CD14-positive monocyte (primary cell): ENCODE data around the gene DUSP16. TPM values are rescaled to one million over a fixed set of nuclear protein-coding genes. Genes with fewer than 3 reads are reported as not detected.
A peak's percentile ranks its signal among the peaks of the same experiment; 100 is the strongest.

ENCODE experiments used
- DNase-seq, 3 donors: peaks; one replicate each; pipeline ENCODE4 v3.0.0-alpha.2; 2011 to 2022
- H2AFZ ChIP-seq: 2 replicates; pipeline ENCODE4 v1.6.0; 2012; ENCODE audit warnings: mild to moderate bottlenecking, low read depth, low read length, inconsistent platforms; ENCODE audit not compliant: insufficient read depth, poor library complexity, severe bottlenecking
- H3K27ac ChIP-seq, 2 donors: 1 replicate in 1 of 2; 2 replicates in 1 of 2; pipeline ENCODE4 v1.5.1; 2012 to 2013; ENCODE audit warnings: low read length in 2 of 2, control low read depth in 1 of 2, inconsistent platforms in 1 of 2, low read depth in 1 of 2, mild to moderate bottlenecking in 1 of 2
- H3K27me3 ChIP-seq, 2 donors: one replicate each; pipeline versions ENCODE4 v1.6.0 to v1.6.1; 2011 to 2013; ENCODE audit warnings: low read length in 2 of 2; ENCODE audit not compliant: control insufficient read depth in 2 of 2, insufficient read depth in 2 of 2
- H3K36me3 ChIP-seq, 2 donors: replicated peaks in 1 of 2; 1 replicate in 1 of 2; 2 replicates in 1 of 2; pipeline versions ENCODE4 v1.5.1 to v1.6.1; 2012 to 2013; ENCODE audit warnings: low read length in 2 of 2, control low read depth in 1 of 2, inconsistent platforms in 1 of 2, mild to moderate bottlenecking in 1 of 2; ENCODE audit not compliant: insufficient read depth in 2 of 2, control insufficient read depth in 1 of 2
- H3K4me1 ChIP-seq, 2 donors: 1 replicate in 1 of 2; 2 replicates in 1 of 2; pipeline versions ENCODE4 v1.5.1 to v1.6.1; 2012 to 2013; ENCODE audit warnings: low read length in 2 of 2, control low read depth in 1 of 2, inconsistent platforms in 1 of 2, mild to moderate bottlenecking in 1 of 2, moderate library complexity in 1 of 2; ENCODE audit not compliant: insufficient read depth in 2 of 2, control insufficient read depth in 1 of 2
- H3K4me2 ChIP-seq: replicated peaks from 2 replicates; pipeline ENCODE3; 2012; ENCODE audit warnings: low read length, moderate library complexity, mild to moderate bottlenecking; ENCODE audit not compliant: poor library complexity, severe bottlenecking; ENCODE audit errors: extremely low read depth
- H3K4me3 ChIP-seq, 3 experiments: fragments of 200-600 bp in 1 of 3; sonication (generic) in 1 of 3; replicated peaks in 1 of 3; 1 replicate in 2 of 3; 2 replicates in 1 of 3; pipeline ENCODE4 v1.5.1; 2011 to 2013; ENCODE audit warnings: low read length in 3 of 3, mild to moderate bottlenecking in 3 of 3, control low read depth in 2 of 3, low read depth in 2 of 3, inconsistent platforms in 1 of 3, moderate library complexity in 1 of 3
- H3K79me2 ChIP-seq: 2 replicates; pipeline ENCODE4 v1.6.0; 2012; ENCODE audit warnings: mild to moderate bottlenecking, control low read depth, inconsistent platforms, low read length, moderate library complexity; ENCODE audit not compliant: insufficient read depth
- H3K9ac ChIP-seq: 2 replicates; pipeline ENCODE4 v1.6.0; 2017; ENCODE audit warnings: low read length, mild to moderate bottlenecking; ENCODE audit not compliant: insufficient read depth, poor library complexity, severe bottlenecking
- H3K9me3 ChIP-seq, 2 donors: replicated peaks in 1 of 2; 1 replicate in 1 of 2; 2 replicates in 1 of 2; pipeline versions ENCODE4 v1.5.1 to v1.6.1; 2012 to 2013; ENCODE audit warnings: low read length in 2 of 2, control low read depth in 1 of 2; ENCODE audit not compliant: control insufficient read depth in 1 of 2, insufficient read depth in 1 of 2
- H4K20me1 ChIP-seq: 2 replicates; pipeline ENCODE4 v1.6.0; 2012; ENCODE audit warnings: mild to moderate bottlenecking, low read length, control low read depth, moderate library complexity; ENCODE audit not compliant: insufficient read depth
- H3K27ac Mint-ChIP-seq, 7 donors: one replicate each; pipeline ENCODE4 v1.8.0; 2020; ENCODE audit warnings: mild to moderate bottlenecking in 7 of 7, mixed read lengths in 7 of 7, moderate library complexity in 6 of 7, inconsistent platforms in 2 of 7
- H3K27me3 Mint-ChIP-seq, 3 donors: one replicate each; pipeline ENCODE4 v1.8.0; 2021 to 2022; ENCODE audit warnings: low read depth in 3 of 3, mild to moderate bottlenecking in 3 of 3, mixed read lengths in 3 of 3, moderate library complexity in 3 of 3, inconsistent platforms in 1 of 3
- H3K36me3 Mint-ChIP-seq, 2 donors: one replicate each; pipeline ENCODE4 v1.8.0; 2020; ENCODE audit warnings: mixed read lengths in 2 of 2, inconsistent platforms in 1 of 2, mild to moderate bottlenecking in 1 of 2
- H3K4me1 Mint-ChIP-seq: one replicate; pipeline ENCODE4 v1.8.0; 2020; ENCODE audit warnings: mild to moderate bottlenecking, mixed read lengths
- H3K4me3 Mint-ChIP-seq, 2 donors: one replicate each; pipeline ENCODE4 v1.8.0; 2020; ENCODE audit warnings: mild to moderate bottlenecking in 2 of 2, mixed read lengths in 2 of 2, moderate library complexity in 1 of 2
- H3K9me3 Mint-ChIP-seq, 7 donors: one replicate each; pipeline ENCODE4 v1.8.0; 2020 to 2022; ENCODE audit warnings: mixed read lengths in 7 of 7, mild to moderate bottlenecking in 6 of 7, moderate library complexity in 6 of 7, inconsistent platforms in 2 of 7
- WGBS: methylation state at CpG from one replicate; pipeline ENCODE4 v1.1.5; 2013; ENCODE audit warnings: missing lambda C conversion rate; ENCODE audit not compliant: insufficient coverage; 5-methylcytosine and 5-hydroxymethylcytosine counted together
- intact Hi-C, 2 donors: fragments of 100-400 bp; cut with micrococcal nuclease; formaldehyde crosslinking; loops; one replicate each; pipeline versions ENCODE4 v1.15.0 to v1.15.1; 2023
- polyA plus RNA-seq, 3 donors: library from polyadenylated mRNA; depleted of rRNA in 1 of 3; unstranded in 2 of 3; stranded (reverse) in 1 of 3; fragments of 300-500 nt in 2 of 3; fragments of >200 nt in 1 of 3; fragmentation: Illumina TruSeq in 2 of 3; gene quantifications; 1 replicate in 2 of 3; 2 replicates in 1 of 3; pipeline ENCODE4 v1.2.3, GENCODE V29; 2012 to 2021
- TF ChIP-seq, protein P1 (sequence below): fragments of 200-600 bp; IDR thresholded peaks from one replicate; pipeline ENCODE4 v1.8.0; 2022; ENCODE audit warnings: antibody characterized with exemption, mild to moderate bottlenecking

The DUSP16 gene
- polyA plus RNA-seq, 3 donors: 0.04 to 0.46 (median 0.27) TPM

DNA sequence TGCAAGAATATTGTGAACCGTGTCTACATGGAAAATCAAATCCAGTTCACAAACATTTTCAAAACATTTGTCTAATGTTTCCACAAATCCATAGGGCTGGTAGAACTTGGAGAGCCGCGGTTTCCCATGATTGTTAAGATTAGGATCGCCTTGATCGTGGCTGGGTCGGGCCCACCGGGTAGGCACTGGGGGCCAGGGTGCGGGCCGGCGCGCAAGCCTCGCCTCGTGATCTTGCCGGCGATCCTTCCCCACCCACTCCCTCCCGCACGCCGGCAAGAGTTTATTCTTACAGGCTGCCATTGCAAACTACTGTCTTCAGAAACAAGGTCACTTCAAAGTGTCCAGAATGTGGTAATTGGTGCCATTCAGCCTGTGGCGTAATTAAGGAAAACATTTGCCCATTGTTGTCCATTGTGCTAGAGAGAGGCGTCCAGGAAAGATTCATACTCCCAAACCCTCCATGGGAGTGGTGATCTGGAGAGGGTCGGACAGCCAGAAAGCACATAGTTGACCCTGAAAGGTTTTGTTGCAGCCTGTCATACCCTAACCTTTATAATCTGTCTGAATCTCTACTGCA is 110.2 kb downstream of the DUSP16 start:
- TF ChIP-seq, protein P1, sequence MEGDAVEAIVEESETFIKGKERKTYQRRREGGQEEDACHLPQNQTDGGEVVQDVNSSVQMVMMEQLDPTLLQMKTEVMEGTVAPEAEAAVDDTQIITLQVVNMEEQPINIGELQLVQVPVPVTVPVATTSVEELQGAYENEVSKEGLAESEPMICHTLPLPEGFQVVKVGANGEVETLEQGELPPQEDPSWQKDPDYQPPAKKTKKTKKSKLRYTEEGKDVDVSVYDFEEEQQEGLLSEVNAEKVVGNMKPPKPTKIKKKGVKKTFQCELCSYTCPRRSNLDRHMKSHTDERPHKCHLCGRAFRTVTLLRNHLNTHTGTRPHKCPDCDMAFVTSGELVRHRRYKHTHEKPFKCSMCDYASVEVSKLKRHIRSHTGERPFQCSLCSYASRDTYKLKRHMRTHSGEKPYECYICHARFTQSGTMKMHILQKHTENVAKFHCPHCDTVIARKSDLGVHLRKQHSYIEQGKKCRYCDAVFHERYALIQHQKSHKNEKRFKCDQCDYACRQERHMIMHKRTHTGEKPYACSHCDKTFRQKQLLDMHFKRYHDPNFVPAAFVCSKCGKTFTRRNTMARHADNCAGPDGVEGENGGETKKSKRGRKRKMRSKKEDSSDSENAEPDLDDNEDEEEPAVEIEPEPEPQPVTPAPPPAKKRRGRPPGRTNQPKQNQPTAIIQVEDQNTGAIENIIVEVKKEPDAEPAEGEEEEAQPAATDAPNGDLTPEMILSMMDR: no peak
- Histone ChIP-seq H3K9me3 (no peaks in the 10 kb centered on the region), H2AFZ (no peak overlapping the region), H3K27me3 (no peaks in the 10 kb centered on the region), H3K4me3 (no peak overlapping the region), H4K20me1 (no peaks in the 10 kb centered on the region), H3K27ac (no peak overlapping the region), H3K4me1 (peaks cover 16 to 21% of the 10 kb centered on the region in 2 donors), H3K9ac (no peak overlapping the region), H3K36me3 (no peaks in the 10 kb centered on the region), H3K79me2 (no peaks in the 10 kb centered on the region), H3K4me2 (no peak overlapping the region)
- H3K9me3 Mint-ChIP-seq: no peaks in the 10 kb centered on the region
- intact Hi-C loops: no loop called here
- no peaks in the 10 kb centered on the region for H3K27me3 Mint-ChIP-seq
- H3K27ac Mint-ChIP-seq: peak overlapping the region in 3 of 7 donors; percentile 13 to 67 (median 53)
- WGBS: 90% methylated on average over 2 of the region's 21 CpGs
- H3K4me1 Mint-ChIP-seq: peaks cover 24% of the 10 kb centered on the region
- peak in 1 of 3 donors; percentile 23 for DNase-seq
- no peaks in the 10 kb centered on the region for H3K36me3 Mint-ChIP-seq
- no peak overlapping the region for H3K4me3 Mint-ChIP-seq

DNA sequence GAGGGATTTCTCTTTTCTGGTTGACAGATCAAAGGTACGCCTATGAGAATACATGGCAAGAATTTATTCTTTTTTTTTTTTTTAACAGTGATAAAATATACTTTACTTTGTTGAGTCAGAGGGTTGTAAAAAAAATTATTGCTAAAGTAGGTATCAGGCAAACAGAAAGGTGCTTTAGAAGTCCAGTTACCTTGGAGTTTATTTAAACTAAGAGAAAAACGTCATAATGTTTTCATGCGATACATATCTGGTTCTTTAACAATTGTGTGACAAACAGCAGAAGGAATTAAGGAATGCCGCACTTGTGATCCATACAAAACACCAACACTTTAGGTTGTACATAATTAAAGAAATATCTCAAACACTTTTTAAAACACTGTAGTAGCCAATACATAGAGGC is 111.6 kb downstream of the DUSP16 start:
- no peak overlapping the region for H3K27ac Mint-ChIP-seq
- H3K27me3 ChIP-seq: no peaks in the 10 kb centered on the region
- no peak overlapping the region for H3K4me2 ChIP-seq
- no peak overlapping the region for H3K4me3 Mint-ChIP-seq
- H3K9me3 ChIP-seq: no peaks in the 10 kb centered on the region
- H2AFZ ChIP-seq: no peak overlapping the region
- H3K36me3 Mint-ChIP-seq: no peaks in the 10 kb centered on the region
- no peak for DNase-seq
- peaks cover 26% of the 10 kb centered on the region for H3K4me1 Mint-ChIP-seq
- no peaks in the 10 kb centered on the region for H3K79me2 ChIP-seq
- H3K4me3 ChIP-seq: no peak overlapping the region
- intact Hi-C loops: no loop called here
- no peaks in the 10 kb centered on the region for H3K36me3 ChIP-seq
- H3K9me3 Mint-ChIP-seq: no peaks in the 10 kb centered on the region
- no peaks in the 10 kb centered on the region for H4K20me1 ChIP-seq
- peaks cover 20 to 24% of the 10 kb centered on the region in 2 donors for H3K4me1 ChIP-seq
- TF ChIP-seq, protein P1: no peak
- no peak overlapping the region for H3K27ac ChIP-seq
- H3K9ac ChIP-seq: no peak overlapping the region
- WGBS: no CpG with 5 or more reads among the region's 4 CpGs
- peaks cover 0 to 1% (median 0%) of the 10 kb centered on the region in 3 donors for H3K27me3 Mint-ChIP-seq
